ENCODE measurements around the gene TGFBI. TPM values are rescaled to one million over a fixed set of nuclear protein-coding genes. Genes with fewer than 3 reads are reported as not detected.

Gene TGFBI
- total and polyA plus RNA-seq, 9 of the 15 experiments (the other 6 are each of a cell fraction or from before 2014, with no cell fraction given), result 0.05 to 0.62 (median 0.08) TPM; not detected in 6

- TF ChIP-seq, protein P1, sequence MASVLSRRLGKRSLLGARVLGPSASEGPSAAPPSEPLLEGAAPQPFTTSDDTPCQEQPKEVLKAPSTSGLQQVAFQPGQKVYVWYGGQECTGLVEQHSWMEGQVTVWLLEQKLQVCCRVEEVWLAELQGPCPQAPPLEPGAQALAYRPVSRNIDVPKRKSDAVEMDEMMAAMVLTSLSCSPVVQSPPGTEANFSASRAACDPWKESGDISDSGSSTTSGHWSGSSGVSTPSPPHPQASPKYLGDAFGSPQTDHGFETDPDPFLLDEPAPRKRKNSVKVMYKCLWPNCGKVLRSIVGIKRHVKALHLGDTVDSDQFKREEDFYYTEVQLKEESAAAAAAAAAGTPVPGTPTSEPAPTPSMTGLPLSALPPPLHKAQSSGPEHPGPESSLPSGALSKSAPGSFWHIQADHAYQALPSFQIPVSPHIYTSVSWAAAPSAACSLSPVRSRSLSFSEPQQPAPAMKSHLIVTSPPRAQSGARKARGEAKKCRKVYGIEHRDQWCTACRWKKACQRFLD (CRISPR knock-in tag; IDR thresholded peaks at IDR 0.05), result no peak
- TF ChIP-seq ZNF57 (CRISPR knock-in tag; IDR thresholded peaks at IDR 0.05) (no peak), LEF1 (IDR thresholded peaks at IDR 0.05) (no peak), TCF3 (CRISPR knock-in tag; IDR thresholded peaks at IDR 0.05) (no peak), HEY1 (CRISPR knock-in tag; IDR thresholded peaks at IDR 0.05; ENCODE audit: borderline replicate concordance) (no peak), ZNF584 (CRISPR knock-in tag; IDR thresholded peaks at IDR 0.05; ENCODE audit: low read depth) (0 out of 2 replicates have a peak, but pooled peaks have one; percentile 29), PML (IDR thresholded peaks at IDR 0.05; ENCODE audit: low read length) (peak; percentile 38; the same call in 1 of the 2 replicates), GABPB2 (CRISPR knock-in tag; conservative IDR thresholded peaks at IDR 0.05) (no peak), ZNF140 (CRISPR knock-in tag; IDR thresholded peaks at IDR 0.05) (no peak), KAT2B (IDR thresholded peaks at IDR 0.05; ENCODE audit: low read depth, low read length) (no peak), PRMT5 (CRISPR knock-in tag; IDR thresholded peaks at IDR 0.05) (no peak), CTCFL (IDR thresholded peaks at IDR 0.05; ENCODE audit: borderline replicate concordance, insufficient read depth, low read depth, low read length, poor library complexity, severe bottlenecking) (no peak), ZFX (CRISPR knock-in tag; IDR thresholded peaks at IDR 0.05) (peak; percentile 93)
- TF ChIP-seq, protein P2, sequence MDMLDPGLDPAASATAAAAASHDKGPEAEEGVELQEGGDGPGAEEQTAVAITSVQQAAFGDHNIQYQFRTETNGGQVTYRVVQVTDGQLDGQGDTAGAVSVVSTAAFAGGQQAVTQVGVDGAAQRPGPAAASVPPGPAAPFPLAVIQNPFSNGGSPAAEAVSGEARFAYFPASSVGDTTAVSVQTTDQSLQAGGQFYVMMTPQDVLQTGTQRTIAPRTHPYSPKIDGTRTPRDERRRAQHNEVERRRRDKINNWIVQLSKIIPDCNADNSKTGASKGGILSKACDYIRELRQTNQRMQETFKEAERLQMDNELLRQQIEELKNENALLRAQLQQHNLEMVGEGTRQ (CRISPR knock-in tag; IDR thresholded peaks at IDR 0.05), result no peak
- TF ChIP-seq, protein P3, sequence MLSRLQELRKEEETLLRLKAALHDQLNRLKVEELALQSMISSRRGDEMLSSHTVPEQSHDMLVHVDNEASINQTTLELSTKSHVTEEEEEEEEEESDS (CRISPR knock-in tag; IDR thresholded peaks at IDR 0.05), result no peak
- TF ChIP-seq, protein P4, sequence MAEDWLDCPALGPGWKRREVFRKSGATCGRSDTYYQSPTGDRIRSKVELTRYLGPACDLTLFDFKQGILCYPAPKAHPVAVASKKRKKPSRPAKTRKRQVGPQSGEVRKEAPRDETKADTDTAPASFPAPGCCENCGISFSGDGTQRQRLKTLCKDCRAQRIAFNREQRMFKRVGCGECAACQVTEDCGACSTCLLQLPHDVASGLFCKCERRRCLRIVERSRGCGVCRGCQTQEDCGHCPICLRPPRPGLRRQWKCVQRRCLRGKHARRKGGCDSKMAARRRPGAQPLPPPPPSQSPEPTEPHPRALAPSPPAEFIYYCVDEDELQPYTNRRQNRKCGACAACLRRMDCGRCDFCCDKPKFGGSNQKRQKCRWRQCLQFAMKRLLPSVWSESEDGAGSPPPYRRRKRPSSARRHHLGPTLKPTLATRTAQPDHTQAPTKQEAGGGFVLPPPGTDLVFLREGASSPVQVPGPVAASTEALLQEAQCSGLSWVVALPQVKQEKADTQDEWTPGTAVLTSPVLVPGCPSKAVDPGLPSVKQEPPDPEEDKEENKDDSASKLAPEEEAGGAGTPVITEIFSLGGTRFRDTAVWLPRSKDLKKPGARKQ (CRISPR knock-in tag; IDR thresholded peaks at IDR 0.05), result no peak
- TF ChIP-seq, protein P5, sequence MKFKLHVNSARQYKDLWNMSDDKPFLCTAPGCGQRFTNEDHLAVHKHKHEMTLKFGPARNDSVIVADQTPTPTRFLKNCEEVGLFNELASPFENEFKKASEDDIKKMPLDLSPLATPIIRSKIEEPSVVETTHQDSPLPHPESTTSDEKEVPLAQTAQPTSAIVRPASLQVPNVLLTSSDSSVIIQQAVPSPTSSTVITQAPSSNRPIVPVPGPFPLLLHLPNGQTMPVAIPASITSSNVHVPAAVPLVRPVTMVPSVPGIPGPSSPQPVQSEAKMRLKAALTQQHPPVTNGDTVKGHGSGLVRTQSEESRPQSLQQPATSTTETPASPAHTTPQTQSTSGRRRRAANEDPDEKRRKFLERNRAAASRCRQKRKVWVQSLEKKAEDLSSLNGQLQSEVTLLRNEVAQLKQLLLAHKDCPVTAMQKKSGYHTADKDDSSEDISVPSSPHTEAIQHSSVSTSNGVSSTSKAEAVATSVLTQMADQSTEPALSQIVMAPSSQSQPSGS (CRISPR knock-in tag; IDR thresholded peaks at IDR 0.05), result no peak
- TF ChIP-seq, protein P6, sequence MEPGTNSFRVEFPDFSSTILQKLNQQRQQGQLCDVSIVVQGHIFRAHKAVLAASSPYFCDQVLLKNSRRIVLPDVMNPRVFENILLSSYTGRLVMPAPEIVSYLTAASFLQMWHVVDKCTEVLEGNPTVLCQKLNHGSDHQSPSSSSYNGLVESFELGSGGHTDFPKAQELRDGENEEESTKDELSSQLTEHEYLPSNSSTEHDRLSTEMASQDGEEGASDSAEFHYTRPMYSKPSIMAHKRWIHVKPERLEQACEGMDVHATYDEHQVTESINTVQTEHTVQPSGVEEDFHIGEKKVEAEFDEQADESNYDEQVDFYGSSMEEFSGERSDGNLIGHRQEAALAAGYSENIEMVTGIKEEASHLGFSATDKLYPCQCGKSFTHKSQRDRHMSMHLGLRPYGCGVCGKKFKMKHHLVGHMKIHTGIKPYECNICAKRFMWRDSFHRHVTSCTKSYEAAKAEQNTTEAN (CRISPR knock-in tag; IDR thresholded peaks at IDR 0.05), result peak; percentile 61; the same call in 1 of the 2 replicates
These were observed 51.9 kb downstream of the TGFBI start (continued) for GRCh38 chr5:136080483-136081216.
